GM18907 (cell line): ENCODE measurements around the gene CCDC171.

ENCODE experiments used
- ATAC-seq: cut with Tn5 transposase; IDR thresholded peaks from one replicate; pipeline ENCODE4 v1.9.1; 2021; ENCODE audit warnings: mild to moderate bottlenecking, moderate library complexity; ENCODE audit not compliant: unreplicated experiment

Gene CCDC171

GRCh38 chr9:15867334-15867733, 314.5 kb downstream of the CCDC171 start:
- ATAC-seq: no peak

- no peak for ATAC-seq
Measured at GRCh38 chr9:15867988-15868387, 315.1 kb downstream of the CCDC171 start.

DNA sequence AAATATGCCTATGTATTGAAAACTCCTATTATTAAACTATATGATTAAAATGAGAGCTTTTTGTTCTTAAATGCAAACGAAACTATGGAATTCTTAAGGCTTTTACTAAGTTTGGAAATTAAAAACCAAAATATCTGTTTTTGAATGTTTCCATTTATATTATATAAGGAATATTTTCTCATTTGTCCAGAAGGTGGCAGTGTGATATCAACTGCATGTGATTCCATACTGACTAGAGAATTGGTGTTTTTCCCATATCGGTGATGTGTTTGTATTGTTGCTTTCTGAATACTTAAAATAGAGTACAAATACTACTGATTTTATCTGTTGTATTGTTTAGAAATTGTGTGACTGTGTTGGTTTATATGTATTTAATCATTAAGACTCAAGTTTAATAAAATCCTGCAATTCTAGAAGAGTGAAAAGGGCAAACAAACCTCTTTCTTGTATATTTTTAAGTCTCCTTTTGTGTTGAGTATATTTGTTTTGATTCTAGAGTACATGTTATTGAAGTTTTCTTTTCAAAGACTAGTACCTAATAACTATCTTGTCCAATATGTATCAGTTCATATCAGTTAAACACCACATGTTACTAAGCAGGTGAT, 320.8 kb downstream of the CCDC171 start:
- ATAC-seq: no peak

- no peak for ATAC-seq
Measured at GRCh38 chr9:15882328-15882727, 329.5 kb downstream of the CCDC171 start.

DNA sequence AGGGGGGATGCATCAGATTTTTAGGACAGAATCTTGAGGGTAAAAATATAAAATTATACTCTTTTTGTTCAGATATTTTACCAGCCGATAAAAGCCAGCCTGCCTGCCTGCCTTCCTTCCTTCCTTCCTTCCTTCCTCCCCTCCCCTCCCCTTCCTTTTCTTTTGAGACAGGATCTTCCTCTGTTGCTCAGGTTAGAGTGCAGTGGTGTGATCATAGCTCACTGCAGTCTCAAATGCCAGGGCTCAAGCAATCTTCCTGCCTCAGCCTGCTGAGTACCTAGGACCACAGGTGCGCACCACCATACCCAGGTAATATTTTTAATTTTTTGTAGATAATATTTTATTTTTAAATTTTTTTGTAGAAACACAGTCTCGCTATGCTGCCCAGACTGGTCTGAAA, 330.0 kb downstream of the CCDC171 start:
- ATAC-seq: no peak

DNA sequence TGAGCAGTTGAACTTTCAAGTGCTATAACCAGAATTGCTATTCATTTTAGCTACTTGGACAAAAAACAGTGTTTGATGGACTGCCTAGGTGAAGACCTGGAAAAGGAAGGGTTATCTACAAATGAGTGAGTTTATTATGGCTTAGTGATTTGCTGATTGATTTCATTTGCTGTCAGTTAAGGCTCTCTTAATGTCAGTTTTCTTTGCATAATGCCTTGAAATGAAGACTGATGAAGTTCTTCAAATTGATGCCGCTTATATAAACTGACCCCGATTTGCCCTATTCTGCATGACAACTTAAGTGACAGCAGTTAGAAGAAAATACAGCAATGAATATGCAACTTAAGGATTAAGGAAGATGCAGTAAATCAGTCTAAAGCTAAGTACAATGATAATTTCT, 332.6 kb downstream of the CCDC171 start:
- ATAC-seq: no peak

DNA sequence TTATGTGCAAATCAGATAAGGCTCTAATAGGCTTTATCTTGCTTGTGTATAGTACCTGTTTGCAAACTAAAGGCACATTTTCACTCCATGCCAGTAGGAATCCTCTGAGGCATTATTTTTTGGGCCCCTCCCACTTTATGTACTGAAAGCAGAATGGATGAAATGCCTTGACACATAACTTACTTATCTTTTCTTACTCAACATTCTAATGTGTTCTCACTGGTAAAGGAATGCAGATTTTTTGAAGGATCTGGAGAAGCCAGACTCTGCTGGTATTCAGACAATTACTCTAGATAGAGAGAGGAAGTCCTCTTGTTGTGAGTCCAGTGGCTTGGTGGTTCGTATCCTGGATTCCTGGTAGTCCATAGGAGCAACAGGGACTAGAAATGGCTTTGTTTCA, 336.7 kb downstream of the CCDC171 start:
- ATAC-seq: no peak

- no peak for ATAC-seq
Measured at GRCh38 chr9:15901572-15901971, 348.7 kb downstream of the CCDC171 start.

GRCh38 chr9:15909297-15909696, 356.5 kb downstream of the CCDC171 start:
- no peak for ATAC-seq

- no peak for ATAC-seq
Measured at GRCh38 chr9:15915711-15916110, 362.9 kb downstream of the CCDC171 start.

DNA sequence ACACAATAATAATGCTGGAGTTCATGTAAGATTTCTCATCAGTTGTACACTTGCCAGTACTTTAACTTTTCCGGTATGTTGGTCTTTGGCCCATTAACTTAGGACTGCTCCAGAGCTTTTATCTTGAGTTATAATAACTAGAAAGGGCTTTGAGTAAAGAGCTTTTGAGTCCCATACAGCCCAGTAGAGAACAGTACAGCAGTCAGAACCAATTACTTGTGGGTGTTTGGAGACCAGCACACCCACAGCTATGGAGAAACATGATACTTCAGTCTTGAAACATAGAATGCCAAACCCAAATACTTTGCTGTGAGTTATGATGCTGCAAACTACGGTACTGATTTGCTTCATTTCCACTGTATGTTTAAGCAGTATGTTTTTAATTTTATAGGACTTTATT, 374.3 kb downstream of the CCDC171 start:
- no peak for ATAC-seq

- ATAC-seq: no peak
Measured at GRCh38 chr9:15935661-15936305, 382.9 kb downstream of the CCDC171 start.

- ATAC-seq: no peak
Measured at GRCh38 chr9:15936306-15936921, 383.6 kb downstream of the CCDC171 start.

DNA sequence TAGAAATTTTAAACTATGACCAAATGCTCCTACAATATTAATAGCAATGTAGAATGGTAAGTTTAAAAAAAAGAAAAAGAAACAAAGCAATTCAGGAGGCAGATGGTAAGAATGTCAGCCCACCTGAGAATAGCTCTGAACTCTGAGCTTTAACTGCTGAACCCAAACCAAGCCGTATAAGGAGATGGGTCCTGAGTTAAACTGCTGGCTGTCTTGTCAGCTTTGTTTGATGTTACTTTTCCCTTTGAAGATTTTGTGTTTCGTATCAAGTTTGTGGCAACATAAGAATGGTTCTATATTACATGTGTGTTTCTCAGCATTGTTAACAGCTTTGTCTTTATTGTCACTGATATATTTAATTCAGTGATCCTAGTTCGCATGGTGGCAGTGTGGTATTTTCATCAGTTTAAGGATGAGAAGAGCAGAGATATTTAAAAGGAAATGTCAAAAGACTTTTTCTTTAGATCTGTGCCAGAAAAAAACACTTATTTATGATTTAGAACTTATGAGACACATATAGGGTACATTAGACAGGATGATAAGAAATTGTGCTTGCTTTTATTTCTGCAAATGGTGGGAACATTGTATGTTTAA, 390.1 kb downstream of the CCDC171 start:
- ATAC-seq: no peak

GRCh38 chr9:15944341-15944740, 391.5 kb downstream of the CCDC171 start:
- ATAC-seq: no peak

GRCh38 chr9:15959663-15960062, 406.8 kb downstream of the CCDC171 start:
- no peak for ATAC-seq

DNA sequence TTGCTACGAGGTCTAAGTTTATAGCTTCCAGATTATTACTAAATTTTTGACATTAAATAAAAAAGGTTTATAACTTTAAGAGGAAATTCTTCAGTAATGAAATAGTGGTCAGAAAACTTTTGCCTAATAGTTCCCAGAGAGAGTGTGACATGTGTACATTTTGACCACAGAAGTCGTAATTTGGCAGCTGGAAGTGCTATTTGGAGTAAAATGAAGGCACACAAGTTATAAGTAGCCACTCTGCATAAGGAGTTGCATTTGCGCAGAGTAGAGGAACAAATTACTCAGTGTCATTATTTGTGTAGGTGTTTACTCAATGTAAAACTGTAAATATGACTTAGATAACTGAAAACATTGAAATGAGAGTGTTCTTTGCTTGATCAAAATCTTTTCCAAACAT, 408.4 kb downstream of the CCDC171 start:
- ATAC-seq: no peak

GRCh38 chr9:15965246-15965745, 412.5 kb downstream of the CCDC171 start:
- no peak for ATAC-seq

DNA sequence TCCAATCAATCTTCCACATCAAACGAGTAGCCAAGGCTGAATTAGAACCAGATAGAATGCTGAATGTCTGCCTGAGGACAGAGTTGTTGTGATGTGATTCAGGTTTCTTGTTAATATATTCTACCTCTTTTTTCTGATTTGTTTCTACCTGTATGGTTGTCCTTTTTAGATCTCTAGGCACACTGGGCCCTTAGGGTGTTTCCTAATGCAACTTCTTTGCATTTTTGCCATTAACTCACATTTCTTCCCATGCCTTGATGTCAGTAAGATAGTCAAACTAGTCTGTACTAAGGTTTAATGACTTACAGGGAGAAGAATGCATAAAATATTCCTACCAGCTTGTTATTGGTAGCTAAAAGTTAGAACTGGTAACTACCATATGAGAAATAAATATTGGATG, 413.6 kb downstream of the CCDC171 start:
- no peak for ATAC-seq

GRCh38 chr9:15967068-15967467, 414.2 kb downstream of the CCDC171 start:
- no peak for ATAC-seq

GRCh38 chr9:15972760-15973159, 419.9 kb downstream of the CCDC171 start:
- ATAC-seq: no peak
